ENCODE measurements around the gene FGD2. TPM values are rescaled to one million over a fixed set of nuclear protein-coding genes. Genes with fewer than 3 reads are reported as not detected.

Gene FGD2
- total and polyA plus RNA-seq, 9 donors: 2.6 to 4.6 (median 3.7) TPM

GRCh38 chr6:37051138-37052026 lies 45.9 kb downstream of the FGD2 start:
- H3K4me1 ChIP-seq (ENCODE audit: control insufficient read depth, insufficient read depth, low read length): peaks cover 44% of the 10 kb centered on the region
- H3K36me3 ChIP-seq (ENCODE audit: control insufficient read depth, insufficient read depth, low read length): no peaks in the 10 kb centered on the region
- 25% methylated on average over 19 of the region's 25 CpGs for WGBS (ENCODE audit: insufficient coverage)
- no peaks in the 10 kb centered on the region for H3K9me3 ChIP-seq (replicated peaks; ENCODE audit: control insufficient read depth, low read depth, low read length)
- peaks cover 2% of the 10 kb centered on the region for H3K27me3 ChIP-seq (ENCODE audit: control insufficient read depth, insufficient read depth, low read length)
- DNase-seq: peak; percentile 88
- no peak overlapping the region for H3K27ac ChIP-seq (ENCODE audit: low read length)
- H3K4me3 ChIP-seq (ENCODE audit: low read length): no peak overlapping the region

- H3K4me1 ChIP-seq (ENCODE audit: control insufficient read depth, insufficient read depth, low read length): peaks cover 44% of the 10 kb centered on the region
- H3K9me3 ChIP-seq (replicated peaks; ENCODE audit: control insufficient read depth, low read depth, low read length): no peaks in the 10 kb centered on the region
- H3K27ac ChIP-seq (ENCODE audit: low read length): no peak overlapping the region
- no peaks in the 10 kb centered on the region for H3K36me3 ChIP-seq (ENCODE audit: control insufficient read depth, insufficient read depth, low read length)
- no peak overlapping the region for H3K4me3 ChIP-seq (ENCODE audit: low read length)
- 49% methylated on average over 5 of the region's 9 CpGs for WGBS (ENCODE audit: insufficient coverage)
- peaks cover 2% of the 10 kb centered on the region for H3K27me3 ChIP-seq (ENCODE audit: control insufficient read depth, insufficient read depth, low read length)
- no peak for DNase-seq
Observed at GRCh38 chr6:37052027-37052628, 46.7 kb downstream of the FGD2 start.

- Histone ChIP-seq H3K9me3 (replicated peaks; ENCODE audit: control insufficient read depth, low read depth, low read length) (no peaks in the 10 kb centered on the region), H3K36me3 (ENCODE audit: control insufficient read depth, insufficient read depth, low read length) (no peaks in the 10 kb centered on the region), H3K4me3 (ENCODE audit: low read length) (no peak overlapping the region), H3K4me1 (ENCODE audit: control insufficient read depth, insufficient read depth, low read length) (peaks cover 39% of the 10 kb centered on the region), H3K27me3 (ENCODE audit: control insufficient read depth, insufficient read depth, low read length) (peaks cover 3% of the 10 kb centered on the region), H3K27ac (ENCODE audit: low read length) (no peak overlapping the region)
- no peak for DNase-seq
- 70% methylated on average over 3 of the region's 7 CpGs for WGBS (ENCODE audit: insufficient coverage)
Observed at GRCh38 chr6:37053683-37054082, 48.2 kb downstream of the FGD2 start.

GRCh38 chr6:37054171-37054570 lies 48.7 kb downstream of the FGD2 start:
- Histone ChIP-seq H3K36me3 (ENCODE audit: control insufficient read depth, insufficient read depth, low read length) (no peaks in the 10 kb centered on the region), H3K4me1 (ENCODE audit: control insufficient read depth, insufficient read depth, low read length) (peaks cover 35% of the 10 kb centered on the region), H3K27ac (ENCODE audit: low read length) (no peak overlapping the region), H3K9me3 (replicated peaks; ENCODE audit: control insufficient read depth, low read depth, low read length) (no peaks in the 10 kb centered on the region), H3K4me3 (ENCODE audit: low read length) (no peak overlapping the region), H3K27me3 (ENCODE audit: control insufficient read depth, insufficient read depth, low read length) (peaks cover 3% of the 10 kb centered on the region)
- DNase-seq: no peak
- WGBS (ENCODE audit: insufficient coverage): 80% methylated on average over 6 of the region's 11 CpGs

GRCh38 chr6:37054580-37054979 lies 49.1 kb downstream of the FGD2 start:
- Histone ChIP-seq H3K4me3 (ENCODE audit: low read length) (no peak overlapping the region), H3K4me1 (ENCODE audit: control insufficient read depth, insufficient read depth, low read length) (peaks cover 37% of the 10 kb centered on the region), H3K27ac (ENCODE audit: low read length) (no peak overlapping the region), H3K36me3 (ENCODE audit: control insufficient read depth, insufficient read depth, low read length) (no peaks in the 10 kb centered on the region), H3K9me3 (replicated peaks; ENCODE audit: control insufficient read depth, low read depth, low read length) (no peaks in the 10 kb centered on the region), H3K27me3 (ENCODE audit: control insufficient read depth, insufficient read depth, low read length) (peaks cover 3% of the 10 kb centered on the region)
- WGBS (ENCODE audit: insufficient coverage): 89% methylated on average over 9 of the region's 9 CpGs
- no peak for DNase-seq

- no peaks in the 10 kb centered on the region for H3K36me3 ChIP-seq (ENCODE audit: control insufficient read depth, insufficient read depth, low read length)
- H3K27ac ChIP-seq (ENCODE audit: low read length): no peak overlapping the region
- DNase-seq: no peak
- H3K4me1 ChIP-seq (ENCODE audit: control insufficient read depth, insufficient read depth, low read length): peaks cover 35% of the 10 kb centered on the region
- H3K27me3 ChIP-seq (ENCODE audit: control insufficient read depth, insufficient read depth, low read length): peaks cover 2% of the 10 kb centered on the region
- 80% methylated on average over 7 of the region's 8 CpGs for WGBS (ENCODE audit: insufficient coverage)
- no peak overlapping the region for H3K4me3 ChIP-seq (ENCODE audit: low read length)
- no peaks in the 10 kb centered on the region for H3K9me3 ChIP-seq (replicated peaks; ENCODE audit: control insufficient read depth, low read depth, low read length)
Observed at GRCh38 chr6:37056112-37056403, 50.6 kb downstream of the FGD2 start.

GRCh38 chr6:37056439-37057127 lies 51.1 kb downstream of the FGD2 start:
- H3K4me3 ChIP-seq (ENCODE audit: low read length): no peak overlapping the region
- WGBS (ENCODE audit: insufficient coverage): 76% methylated on average over 15 of the region's 16 CpGs
- H3K27ac ChIP-seq (ENCODE audit: low read length): no peak overlapping the region
- H3K9me3 ChIP-seq (replicated peaks; ENCODE audit: control insufficient read depth, low read depth, low read length): no peaks in the 10 kb centered on the region
- H3K27me3 ChIP-seq (ENCODE audit: control insufficient read depth, insufficient read depth, low read length): peaks cover 2% of the 10 kb centered on the region
- peaks cover 35% of the 10 kb centered on the region for H3K4me1 ChIP-seq (ENCODE audit: control insufficient read depth, insufficient read depth, low read length)
- H3K36me3 ChIP-seq (ENCODE audit: control insufficient read depth, insufficient read depth, low read length): no peaks in the 10 kb centered on the region
- no peak for DNase-seq

- no peak for DNase-seq
- Histone ChIP-seq H3K36me3 (ENCODE audit: control insufficient read depth, insufficient read depth, low read length) (no peaks in the 10 kb centered on the region), H3K9me3 (replicated peaks; ENCODE audit: control insufficient read depth, low read depth, low read length) (no peaks in the 10 kb centered on the region), H3K27me3 (ENCODE audit: control insufficient read depth, insufficient read depth, low read length) (peaks cover 2% of the 10 kb centered on the region), H3K4me1 (ENCODE audit: control insufficient read depth, insufficient read depth, low read length) (peaks cover 34% of the 10 kb centered on the region), H3K4me3 (ENCODE audit: low read length) (no peak overlapping the region), H3K27ac (ENCODE audit: low read length) (no peak overlapping the region)
- 94% methylated on average over 3 of the region's 4 CpGs for WGBS (ENCODE audit: insufficient coverage)
Observed at GRCh38 chr6:37057128-37057471, 51.6 kb downstream of the FGD2 start.

GRCh38 chr6:37057678-37058077 lies 52.2 kb downstream of the FGD2 start:
- 79% methylated on average over 5 of the region's 7 CpGs for WGBS (ENCODE audit: insufficient coverage)
- Histone ChIP-seq H3K4me1 (ENCODE audit: control insufficient read depth, insufficient read depth, low read length) (peaks cover 31% of the 10 kb centered on the region), H3K4me3 (ENCODE audit: low read length) (no peak overlapping the region), H3K36me3 (ENCODE audit: control insufficient read depth, insufficient read depth, low read length) (no peaks in the 10 kb centered on the region), H3K27ac (ENCODE audit: low read length) (no peak overlapping the region), H3K9me3 (replicated peaks; ENCODE audit: control insufficient read depth, low read depth, low read length) (no peaks in the 10 kb centered on the region), H3K27me3 (ENCODE audit: control insufficient read depth, insufficient read depth, low read length) (peaks cover 2% of the 10 kb centered on the region)
- no peak for DNase-seq

- Histone ChIP-seq H3K4me1 (ENCODE audit: control insufficient read depth, insufficient read depth, low read length) (peaks cover 31% of the 10 kb centered on the region), H3K4me3 (ENCODE audit: low read length) (no peak overlapping the region), H3K36me3 (ENCODE audit: control insufficient read depth, insufficient read depth, low read length) (no peaks in the 10 kb centered on the region), H3K27ac (ENCODE audit: low read length) (no peak overlapping the region), H3K27me3 (ENCODE audit: control insufficient read depth, insufficient read depth, low read length) (peaks cover 2% of the 10 kb centered on the region), H3K9me3 (replicated peaks; ENCODE audit: control insufficient read depth, low read depth, low read length) (no peaks in the 10 kb centered on the region)
- 73% methylated on average over 5 of the region's 9 CpGs for WGBS (ENCODE audit: insufficient coverage)
- DNase-seq: no peak
Observed at GRCh38 chr6:37058084-37058586, 52.7 kb downstream of the FGD2 start.

All from muscle of leg (tissue), 11 donors.